GM12891 (cell line): ENCODE measurements around the gene ANGEL1.

Experiments used
- POLR2A ChIP-seq: IDR thresholded peaks from 2 replicates; pipeline ENCODE4 v1.6.1; 2011; ENCODE audit warnings: low read depth, low read length, control low read depth
- POLR2AphosphoS5 ChIP-seq: IDR thresholded peaks from 2 replicates; pipeline ENCODE4 v1.6.1; 2011; ENCODE audit warnings: low read depth, low read length, control low read depth

DNA sequence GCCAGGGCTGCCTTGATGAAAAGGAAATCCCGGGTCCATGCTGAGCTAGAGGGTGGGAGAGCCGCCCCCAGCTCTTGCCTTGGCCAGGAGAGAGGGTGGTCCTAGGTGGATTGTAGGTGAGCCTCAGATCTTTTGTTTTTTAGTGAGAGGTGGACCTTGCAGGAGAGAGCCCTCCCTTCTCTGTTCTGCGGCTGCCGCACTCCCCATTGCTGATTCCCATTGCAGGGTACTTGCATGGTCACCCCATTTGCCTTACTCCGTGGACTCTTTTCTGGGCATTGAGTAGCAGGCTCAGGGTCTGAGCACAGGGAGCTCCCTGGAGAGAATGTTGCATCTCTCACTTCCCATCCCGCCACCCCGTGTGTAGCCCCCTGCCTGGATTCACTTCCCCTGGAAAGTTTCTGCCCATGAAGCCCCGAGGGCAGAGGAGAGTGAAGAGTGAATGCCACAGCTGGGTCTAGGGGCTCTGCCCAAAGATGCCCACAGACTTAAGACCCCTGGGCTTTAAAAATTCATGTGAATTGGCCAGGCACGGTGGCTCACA, 41.2 kb downstream of the ANGEL1 start:
- no peak for TF ChIP-seq POLR2AphosphoS5
- no peak for TF ChIP-seq POLR2A
